NCI-H82 (cell line): ENCODE data around the gene TRIM59.
A peak's percentile ranks its signal among the peaks of the same experiment; 100 is the strongest.

Source experiments
- DNase-seq: peaks from one replicate; lab custom pipeline; 2025; lab: John Stamatoyannopoulos, UW

Gene TRIM59

GRCh38 chr3:160402221-160403027 lies 47.2 kb downstream of the TRIM59 start:
- DNase-seq, result no peak

- peak; percentile 50 for DNase-seq
These were observed 48.1 kb downstream of the TRIM59 start for GRCh38 chr3:160401291-160402095.

- peak; percentile 56 for DNase-seq
These were observed 48.9 kb downstream of the TRIM59 start for GRCh38 chr3:160400702-160401150.

- peak; percentile 72 for DNase-seq
These were observed 49.4 kb downstream of the TRIM59 start for GRCh38 chr3:160400030-160400701.

GRCh38 chr3:160399125-160400029 lies 50.2 kb downstream of the TRIM59 start, which contains the start of the genes IFT80 and SMC4:
TSS of gene IFT80 (minus strand) at chr3:160399225. CDS start at chr3:160384600, 14,625 bp downstream.
TSS of gene SMC4 (plus strand) at chr3:160399650. CDS start at chr3:160400827, 1,177 bp downstream.
- peak; percentile 99 for DNase-seq

- no peak for DNase-seq
These were observed 50.8 kb downstream of the TRIM59 start for GRCh38 chr3:160398820-160399124.

GRCh38 chr3:160395297-160395696 lies 54.3 kb downstream of the TRIM59 start:
- peak; percentile 97 for DNase-seq

- no peak for DNase-seq
These were observed 55.6 kb downstream of the TRIM59 start for GRCh38 chr3:160394009-160394392.

- no peak for DNase-seq
These were observed 56.1 kb downstream of the TRIM59 start for GRCh38 chr3:160393346-160394008.

- DNase-seq, result no peak
These were observed 56.8 kb downstream of the TRIM59 start for GRCh38 chr3:160392798-160393197.

GRCh38 chr3:160390565-160391138 lies 58.9 kb downstream of the TRIM59 start:
- no peak for DNase-seq
